ENCODE measurements around the gene KCNH4. TPM values are rescaled to one million over a fixed set of nuclear protein-coding genes. Genes with fewer than 3 reads are reported as not detected.
"Not testable (repeated sequence)": the region's sequence is repeated elsewhere in the genome, so short reads cannot be mapped to it uniquely, and the experiment has no call there.

KCNH4 gene
- total RNA-seq, 6 donors from 2014 or later = under 0.01 to 0.27 TPM; not detected in 4

- WGBS, 2 donors = 85 to 91% methylated on average over 7 of the region's 7 CpGs
- peaks cover 37 to 51% (median 40%) of the 10 kb centered on the region in 4 donors for H3K4me1 ChIP-seq
- H3K36me3 ChIP-seq = peaks cover 0 to 45% (median 15%) of the 10 kb centered on the region in 4 donors
- H3K27ac ChIP-seq = peak overlapping the region in 3 of 4 donors; percentile 18 to 53 (median 18)
- ATAC-seq (ENCODE audit: low FRiP score in 2 of 2) = peak in 1 of 2 donors; percentile 32
- TF ChIP-seq POLR2A (IDR thresholded peaks at IDR 0.05) (no peak), EP300 (IDR thresholded peaks at IDR 0.05) (no peak), CTCF (IDR thresholded peaks at IDR 0.05) (no peak), POLR2AphosphoS5 (IDR thresholded peaks at IDR 0.05) (no peak)
- no peaks in the 10 kb centered on the region for H3K9me3 ChIP-seq
- DNase-seq = no peak
- H3K27me3 ChIP-seq = no peaks in the 10 kb centered on the region
- no peak overlapping the region for H3K4me3 ChIP-seq
These were observed 38.5 kb downstream of the KCNH4 start for GRCh38 chr17:42142371-42142896.

GRCh38 chr17:42141382-42141781 lies 39.6 kb downstream of the KCNH4 start:
- Histone ChIP-seq H3K4me1 (peaks cover 44 to 61% (median 50%) of the 10 kb centered on the region in 4 donors), H3K36me3 (peaks cover 0 to 36% (median 9%) of the 10 kb centered on the region in 4 donors), H3K9me3 (no peaks in the 10 kb centered on the region), H3K4me3 (no peak overlapping the region), H3K27me3 (no peaks in the 10 kb centered on the region), H3K27ac (peak overlapping the region in 3 of 4 donors; percentile 1 to 19 (median 1))
- peak in 1 of 2 donors; percentile 43 for ATAC-seq (ENCODE audit: low FRiP score in 2 of 2)
- no peak for TF ChIP-seq CTCF (IDR thresholded peaks at IDR 0.05)
- TF ChIP-seq EP300 (IDR thresholded peaks at IDR 0.05) = no peak
- no peak for DNase-seq
- 51 to 74% methylated on average over 6 to 8 of the region's 8 CpGs for WGBS, 2 donors

GRCh38 chr17:42140690-42141089 lies 40.3 kb downstream of the KCNH4 start:
- Histone ChIP-seq H3K36me3 (peaks cover 0 to 29% (median 9%) of the 10 kb centered on the region in 4 donors), H3K27ac (peak overlapping the region in 1 of 4 donors; percentile 1), H3K4me1 (peaks cover 51 to 68% (median 57%) of the 10 kb centered on the region in 4 donors)
- not testable (repeated sequence) for H3K4me3 ChIP-seq; H3K9me3 ChIP-seq; ATAC-seq (ENCODE audit: low FRiP score in 2 of 2); DNase-seq; H3K27me3 ChIP-seq
- WGBS, 2 donors = 97 to 98% methylated on average over 7 of the region's 7 CpGs

- TF ChIP-seq CTCF (IDR thresholded peaks at IDR 0.05) = no peak
- no peak for TF ChIP-seq EP300 (IDR thresholded peaks at IDR 0.05)
- TF ChIP-seq POLR2AphosphoS5 (IDR thresholded peaks at IDR 0.05) = no peak
- TF ChIP-seq POLR2A (IDR thresholded peaks at IDR 0.05) = no peak
- no peak overlapping the region for H3K4me3 ChIP-seq
- DNase-seq (no peak), ATAC-seq (ENCODE audit: low FRiP score in 2 of 2) (no peak)
- H3K27ac ChIP-seq = peak overlapping the region in 2 of 4 donors; percentile 37 to 58
- no peaks in the 10 kb centered on the region for H3K9me3 ChIP-seq
- peaks cover 0 to 21% (median 6%) of the 10 kb centered on the region in 4 donors for H3K36me3 ChIP-seq
- no peaks in the 10 kb centered on the region for H3K27me3 ChIP-seq
- WGBS, 2 donors = 71 to 90% methylated on average over 2 to 7 of the region's 7 CpGs
- peaks cover 69 to 83% (median 75%) of the 10 kb centered on the region in 4 donors for H3K4me1 ChIP-seq
These were observed 42.0 kb downstream of the KCNH4 start for GRCh38 chr17:42138749-42139492.

- Histone ChIP-seq H3K27ac (peak overlapping the region; percentile 74 to 91 (median 82)), H3K4me1 (peaks cover 72 to 83% (median 82%) of the 10 kb centered on the region in 4 donors)
These were observed 44.3 kb downstream of the KCNH4 start for GRCh38 chr17:42136654-42137051.

More at GRCh38 chr17:42136654-42137051, 44.3 kb downstream of the KCNH4 start:
- peak overlapping the region in 3 of 4 donors; percentile 8 to 31 (median 24) for H3K4me3 ChIP-seq
- peaks cover 0 to 10% (median 2%) of the 10 kb centered on the region in 4 donors for H3K36me3 ChIP-seq
- DNase-seq (no peak), ATAC-seq (ENCODE audit: low FRiP score in 2 of 2) (no peak)
- WGBS, 2 donors = 78 to 90% methylated on average over 3 of the region's 3 CpGs
- H3K9me3 ChIP-seq = no peaks in the 10 kb centered on the region
- no peaks in the 10 kb centered on the region for H3K27me3 ChIP-seq
- TF ChIP-seq POLR2A (IDR thresholded peaks at IDR 0.05) (no peak), CTCF (IDR thresholded peaks at IDR 0.05) (no peak), POLR2AphosphoS5 (IDR thresholded peaks at IDR 0.05) (no peak), EP300 (IDR thresholded peaks at IDR 0.05) (no peak)
